ENCODE measurements around the gene MRGPRE.

The MRGPRE gene

GRCh38 chr11:3226846-3227567, 5.2 kb downstream of the MRGPRE start:
- DNase-seq = no peak

- no peak for DNase-seq
Measured at GRCh38 chr11:3225826-3226750, 6.1 kb downstream of the MRGPRE start.

- DNase-seq = no peak
Measured at GRCh38 chr11:3225159-3225758, 7.0 kb downstream of the MRGPRE start.

GRCh38 chr11:3224401-3225057, 7.7 kb downstream of the MRGPRE start:
- DNase-seq = no peak

GRCh38 chr11:3223932-3224381, 8.3 kb downstream of the MRGPRE start:
- DNase-seq = no peak

DNA sequence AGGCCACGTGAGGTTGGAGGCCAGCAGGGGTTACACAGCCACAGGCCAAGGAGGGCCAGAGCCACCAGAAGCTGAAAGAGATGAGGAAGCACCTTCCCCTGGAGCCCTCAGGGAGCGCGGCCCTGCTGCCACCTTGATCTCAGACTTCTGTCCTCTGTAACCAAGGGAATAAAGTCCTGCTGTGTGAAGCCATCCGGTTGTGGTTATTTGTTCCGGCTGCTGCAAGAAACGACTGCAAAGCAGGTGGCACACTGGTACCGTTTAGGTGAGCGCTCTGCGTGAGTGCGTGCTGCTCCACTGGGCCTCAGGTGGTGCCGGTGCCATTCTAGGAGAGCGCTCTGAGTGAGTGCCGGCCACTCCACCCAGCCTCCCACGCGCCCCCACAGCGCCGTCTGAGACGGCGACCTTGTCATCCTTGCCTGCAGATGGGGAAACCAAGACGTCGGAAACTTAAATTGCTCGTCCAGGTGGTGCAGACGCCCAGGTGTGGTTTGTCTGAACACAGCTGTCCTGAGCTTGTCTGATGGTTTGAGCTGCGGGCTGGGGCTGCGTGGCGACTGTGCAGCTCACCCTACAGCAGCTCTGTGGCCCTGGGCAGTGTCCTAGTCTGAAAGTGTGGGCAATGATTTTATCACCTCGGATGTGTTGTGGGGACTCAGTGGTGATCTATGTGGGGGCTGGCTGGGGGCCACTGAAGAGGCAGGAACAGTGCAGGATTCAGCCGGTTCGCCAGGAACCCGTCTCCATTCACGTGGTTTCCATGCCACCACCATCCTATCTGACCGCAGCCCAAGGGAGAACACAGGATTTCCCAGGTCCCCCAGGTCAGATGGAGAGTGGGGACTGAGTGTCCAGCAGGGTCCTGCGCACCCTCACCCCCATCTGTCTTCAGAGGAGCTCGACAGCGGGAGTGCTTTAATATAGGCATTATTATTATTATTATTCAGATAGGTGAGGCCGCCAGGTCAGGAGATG, 9.0 kb downstream of the MRGPRE start:
- DNase-seq = no peak

- no peak for DNase-seq
Measured at GRCh38 chr11:3222003-3222855, 10.0 kb downstream of the MRGPRE start.

DNA sequence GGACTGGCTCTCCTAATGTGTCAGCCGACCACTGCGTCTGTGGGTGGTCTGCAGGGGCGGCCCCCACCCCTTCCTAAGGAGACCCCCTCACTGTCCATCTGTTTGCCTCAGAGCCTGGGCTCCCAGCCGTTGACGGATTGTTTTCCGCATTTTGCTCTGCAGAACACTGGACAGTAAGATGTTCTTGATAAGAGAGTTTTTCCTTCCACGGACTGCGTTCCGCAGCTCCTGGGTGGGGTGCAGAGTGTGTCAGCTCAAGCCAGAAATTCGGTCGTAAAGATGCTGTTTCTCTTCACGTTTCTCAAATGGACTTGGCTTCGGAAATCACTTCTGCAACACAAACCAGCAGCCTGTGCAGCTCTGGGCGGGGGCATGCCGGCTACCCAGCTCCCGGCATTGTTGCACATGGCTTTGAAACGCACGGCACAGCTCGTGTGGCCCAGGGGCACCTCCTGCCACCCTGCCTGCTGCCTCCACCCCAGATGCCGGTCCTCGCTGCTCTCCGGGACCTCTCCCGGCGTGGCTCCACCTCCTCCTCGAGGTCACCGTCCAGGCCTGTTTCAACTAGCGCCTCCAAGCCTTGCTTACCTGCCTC, 10.7 kb downstream of the MRGPRE start:
- no peak for DNase-seq

- peak; percentile 23 for DNase-seq
Measured at GRCh38 chr11:3220521-3221407, 11.5 kb downstream of the MRGPRE start.

DNA sequence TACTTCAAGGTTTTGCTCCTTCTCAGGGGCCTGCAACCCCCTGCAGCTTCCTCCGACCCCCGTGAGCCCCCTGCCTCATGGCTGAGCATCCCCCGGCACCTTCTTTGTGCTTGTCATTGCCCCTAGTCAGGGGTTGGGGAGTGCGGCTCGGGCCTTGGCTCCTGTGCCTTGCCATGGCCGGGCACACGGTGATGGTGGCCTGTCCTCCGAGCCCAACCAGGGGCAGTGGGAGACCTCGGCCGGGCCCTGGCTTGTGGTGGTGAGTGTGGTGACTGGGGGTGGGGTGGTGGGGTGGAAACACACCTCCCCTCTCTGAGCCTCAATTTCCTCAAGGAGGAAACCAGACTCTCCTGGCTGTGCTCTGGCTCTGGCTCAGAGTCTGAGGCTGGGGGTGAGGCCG, 12.1 kb downstream of the MRGPRE start:
- DNase-seq = no peak

- no peak for DNase-seq
Measured at GRCh38 chr11:3219281-3219892, 12.8 kb downstream of the MRGPRE start.

GRCh38 chr11:3218483-3219280, 13.5 kb downstream of the MRGPRE start, which contains the start of gene MRGPRG:
MRGPRG (minus strand) TSS chr11:3218813; CDS start chr11:3218813, 0 bp downstream.
- DNase-seq = no peak

DNA sequence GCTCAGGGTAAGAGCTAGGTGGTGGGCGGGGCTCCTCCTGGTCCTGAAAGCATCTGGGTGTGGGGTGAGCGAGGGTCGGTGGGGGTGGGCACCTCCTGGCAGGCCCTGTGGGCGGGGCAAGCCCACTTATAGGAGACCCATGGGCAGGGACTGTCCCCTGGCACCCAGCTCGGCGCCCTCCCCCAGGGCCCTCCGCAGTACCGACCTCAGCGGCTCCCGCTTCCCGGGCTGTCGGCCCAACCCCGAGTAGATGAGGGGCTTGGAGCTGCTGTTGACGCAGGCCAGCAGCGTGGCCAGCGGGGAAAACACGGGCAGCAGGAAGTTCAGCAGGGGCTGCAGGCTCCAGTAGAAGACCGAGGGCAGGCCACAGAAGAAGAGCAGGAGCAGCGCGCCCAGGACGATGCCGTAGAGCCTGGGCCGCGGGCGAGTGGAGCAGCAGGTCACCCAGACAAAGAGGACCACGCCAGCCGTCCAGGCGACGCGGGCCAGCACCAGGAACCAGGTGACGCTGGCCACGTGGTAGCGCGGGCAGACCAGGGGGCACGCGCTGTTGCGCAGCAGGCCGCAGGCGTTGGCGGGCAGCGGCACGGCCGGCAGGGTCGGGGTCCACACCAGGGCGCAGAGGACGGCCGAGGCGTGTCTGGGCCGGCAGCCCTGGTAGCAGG, 14.3 kb downstream of the MRGPRE start:
- no peak for DNase-seq

GRCh38 chr11:3216027-3216525, 16.1 kb downstream of the MRGPRE start:
- DNase-seq = no peak

DNA sequence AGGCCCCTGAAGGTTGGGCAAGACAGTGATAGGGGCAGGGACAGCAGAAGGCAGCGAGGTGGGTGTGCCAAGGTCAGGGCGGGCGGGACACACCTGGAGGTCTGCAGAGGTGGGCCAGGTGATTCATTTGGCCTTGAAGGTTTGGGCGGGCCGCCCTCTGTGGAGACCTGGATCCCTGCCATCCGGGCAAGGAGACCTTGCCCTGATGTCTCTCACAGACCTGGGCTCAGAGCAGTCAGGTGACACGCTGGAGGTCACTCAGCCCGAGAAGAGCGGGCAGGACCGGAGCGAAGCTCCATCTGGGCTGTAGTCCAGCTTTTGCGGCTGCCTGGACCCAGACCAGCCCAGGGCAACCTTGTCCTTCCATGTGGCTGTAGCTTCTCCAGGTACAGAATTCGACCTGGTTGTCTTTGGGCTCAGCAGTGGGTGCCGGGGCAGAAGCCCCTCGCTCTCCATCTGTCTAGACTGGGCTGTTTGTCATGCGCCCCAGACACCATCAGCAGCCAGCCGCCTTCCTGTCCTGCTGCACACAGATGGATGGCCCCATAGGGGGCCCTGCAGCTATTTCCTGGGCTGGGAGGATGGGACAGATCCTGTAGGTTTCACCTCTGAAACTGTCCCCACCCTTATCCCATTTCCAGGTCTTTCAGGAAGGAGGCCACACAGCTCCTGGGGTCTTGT, 16.7 kb downstream of the MRGPRE start:
- DNase-seq = no peak

DNA sequence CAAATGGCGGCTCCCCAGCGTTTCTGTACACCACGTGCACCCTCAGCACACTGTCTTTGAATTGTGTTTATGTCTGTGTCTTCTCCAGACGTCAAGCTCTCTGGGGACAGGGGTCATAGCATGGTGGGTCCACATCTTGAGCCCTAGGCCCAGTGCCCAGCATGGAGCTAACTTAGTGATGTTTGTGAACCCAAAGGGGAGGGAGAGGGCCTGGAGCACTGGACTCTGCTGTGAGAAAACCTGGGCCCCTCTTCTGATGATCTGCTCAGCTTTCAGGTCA, 17.9 kb downstream of the MRGPRE start:
- DNase-seq = no peak
